Measurements from ENCODE around the gene MAB21L1. TPM values are rescaled to one million over a fixed set of nuclear protein-coding genes. Genes with fewer than 3 reads are reported as not detected.

The MAB21L1 gene
- 0.06 TPM in 1 of 2 replicates, not detected in the other for total RNA-seq (2014; rRNA removed)
- polyA plus RNA-seq (2012): 0.11 TPM

DNA sequence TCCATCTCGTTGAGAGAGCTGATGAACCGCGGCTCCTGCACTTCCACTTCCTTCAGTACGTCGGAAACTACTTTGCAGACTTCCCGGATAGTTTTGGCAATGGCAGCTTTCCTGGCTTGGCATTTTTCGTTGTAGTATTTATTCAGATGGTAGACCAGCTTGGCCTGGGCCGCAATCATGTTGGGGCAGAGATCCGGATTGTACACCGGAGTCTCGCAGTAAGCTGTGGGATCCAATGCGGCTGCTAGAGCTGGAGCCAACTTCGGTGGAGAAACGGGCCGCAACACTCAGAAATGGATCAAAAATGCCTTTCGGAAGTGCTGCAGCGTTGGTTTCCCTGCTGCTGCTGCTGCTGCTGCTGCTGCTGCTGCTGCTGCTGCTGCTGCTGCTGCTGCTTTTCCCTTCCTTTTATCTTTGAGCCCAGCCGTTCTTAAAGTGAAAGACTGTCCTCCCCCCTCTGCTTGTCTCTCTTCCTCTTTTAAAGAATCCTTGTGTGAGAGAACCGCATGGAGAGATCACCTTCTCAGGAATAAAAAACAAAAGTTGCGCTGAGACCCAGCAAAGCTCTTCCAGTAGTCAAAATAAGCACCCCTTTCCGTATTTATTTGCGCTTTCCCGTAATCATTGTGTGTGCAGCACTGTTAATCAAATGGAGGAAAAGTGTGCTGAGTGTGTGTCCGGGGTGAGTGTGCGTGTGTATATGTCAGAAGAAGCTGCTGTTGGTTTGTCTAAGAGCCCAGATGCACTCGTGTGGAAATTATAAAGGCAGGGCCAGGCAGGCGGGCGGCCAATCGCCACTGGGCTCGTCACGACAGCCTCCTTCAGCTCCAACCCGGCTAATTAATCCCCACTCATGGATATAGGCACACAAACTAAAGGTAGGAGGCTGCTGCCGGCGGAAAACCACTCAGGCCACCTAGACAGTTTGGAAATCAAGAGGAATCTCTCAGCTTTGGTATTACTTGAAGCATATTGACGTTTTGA lies at the start of gene MAB21L1:
Gene MAB21L1, minus strand, starts transcription at position 730 of the 984 bp plus-strand sequence. Its CDS starts 551 bp downstream, at position 179.
- DNase-seq (ENCODE audit: low read depth): peak; percentile 19

DNA sequence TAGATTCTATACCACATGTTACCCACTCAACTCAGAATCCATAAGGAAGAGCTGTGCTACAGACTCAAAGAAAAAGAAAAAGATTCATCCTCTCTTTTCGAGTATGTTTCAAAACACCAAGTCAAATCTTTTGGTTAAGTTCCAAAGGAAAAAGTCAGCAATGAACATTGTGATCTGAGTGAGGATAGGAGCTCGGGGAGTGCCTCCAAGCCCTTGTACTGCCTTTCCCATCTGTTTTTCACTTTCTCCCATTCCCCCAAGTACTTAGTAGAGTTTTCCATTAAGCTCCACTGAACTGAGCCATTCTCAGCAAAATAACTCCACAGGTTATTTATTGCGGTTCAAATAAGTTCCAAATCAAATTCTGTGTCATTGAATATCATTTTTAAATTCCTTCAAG lies 47.7 kb upstream of the MAB21L1 start:
- no peak for DNase-seq (ENCODE audit: low read depth)

DNA sequence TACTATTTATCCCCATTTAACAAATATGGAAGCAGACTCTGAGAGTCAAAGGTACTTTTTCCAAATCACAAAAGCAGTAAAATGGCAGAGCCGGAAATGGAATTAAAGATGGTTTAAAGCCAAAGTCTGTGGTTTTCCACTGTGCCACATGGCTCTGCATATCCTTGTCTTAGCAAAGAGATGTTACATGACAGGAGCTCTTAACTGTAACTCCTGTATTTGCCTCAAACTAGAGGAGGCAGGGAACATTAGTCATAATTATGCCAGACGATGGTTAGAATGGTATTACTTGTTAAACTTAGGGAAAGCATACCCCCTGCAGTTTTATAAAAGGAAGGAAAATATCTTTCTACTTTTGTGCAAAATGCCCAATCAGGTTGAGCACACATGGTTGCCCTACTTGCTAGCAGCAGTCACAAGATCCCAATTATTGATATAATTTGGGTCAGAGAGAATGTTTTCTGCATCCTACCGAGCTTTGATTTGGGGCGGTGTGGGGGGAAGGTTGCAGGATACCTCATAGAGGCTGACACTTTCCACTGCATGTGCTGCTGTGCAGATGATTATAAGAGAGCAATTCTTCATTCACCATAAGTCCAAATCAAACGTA lies 42.0 kb upstream of the MAB21L1 start:
- DNase-seq (ENCODE audit: low read depth): peak; percentile 36

DNA sequence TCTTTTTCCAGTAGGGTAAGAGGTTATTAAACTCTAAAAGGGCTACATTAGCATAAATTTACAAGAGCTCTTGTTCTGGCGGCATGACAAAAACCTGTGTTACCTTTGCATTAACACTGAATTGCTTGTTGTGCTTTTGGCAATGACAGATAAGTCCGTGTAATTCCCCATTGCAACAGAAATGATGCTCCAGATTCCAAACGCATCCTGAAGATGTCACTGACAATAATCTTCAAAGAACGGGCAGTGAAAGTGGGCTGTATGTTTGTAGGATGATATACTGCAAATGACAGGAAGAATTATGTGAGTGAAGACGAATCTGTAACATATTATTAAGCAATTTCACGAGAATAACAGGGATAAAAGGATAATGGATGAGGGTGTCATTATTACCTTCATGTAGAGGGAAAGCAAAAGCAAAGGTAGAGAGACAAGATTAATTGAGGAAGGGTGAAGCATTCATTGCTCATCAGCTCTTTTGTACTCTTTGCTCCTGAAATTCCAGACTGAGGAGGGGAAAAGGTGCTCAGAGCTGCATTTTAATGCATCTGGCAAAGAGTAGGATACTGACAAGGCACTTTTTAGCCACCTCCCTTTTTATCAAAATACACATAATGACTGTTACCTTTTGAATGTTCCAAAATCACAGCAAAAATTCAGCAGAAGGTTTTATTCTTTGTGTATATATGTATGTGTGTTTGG lies 38.5 kb upstream of the MAB21L1 start:
- DNase-seq (ENCODE audit: low read depth): no peak

DNA sequence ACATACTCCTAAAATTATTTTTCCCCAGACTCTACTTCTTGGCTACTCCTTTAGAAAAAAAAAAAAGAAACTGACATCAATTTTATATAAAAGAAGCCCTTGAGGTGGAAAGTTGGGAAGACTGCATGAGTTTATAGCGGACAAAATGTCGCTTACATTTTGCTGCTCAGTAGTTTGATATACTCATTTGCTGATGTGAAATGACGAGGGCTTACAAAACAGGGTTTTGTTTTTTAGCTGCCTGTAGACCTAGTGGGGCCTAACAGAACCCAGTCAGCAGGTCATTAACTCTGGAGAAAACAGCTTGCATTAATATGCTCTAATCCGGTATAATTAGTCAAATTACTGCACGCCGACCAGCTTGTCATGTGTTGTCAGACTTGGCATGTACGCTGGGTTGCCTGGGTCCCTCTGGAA lies 37.6 kb upstream of the MAB21L1 start:
- DNase-seq (ENCODE audit: low read depth): no peak

DNA sequence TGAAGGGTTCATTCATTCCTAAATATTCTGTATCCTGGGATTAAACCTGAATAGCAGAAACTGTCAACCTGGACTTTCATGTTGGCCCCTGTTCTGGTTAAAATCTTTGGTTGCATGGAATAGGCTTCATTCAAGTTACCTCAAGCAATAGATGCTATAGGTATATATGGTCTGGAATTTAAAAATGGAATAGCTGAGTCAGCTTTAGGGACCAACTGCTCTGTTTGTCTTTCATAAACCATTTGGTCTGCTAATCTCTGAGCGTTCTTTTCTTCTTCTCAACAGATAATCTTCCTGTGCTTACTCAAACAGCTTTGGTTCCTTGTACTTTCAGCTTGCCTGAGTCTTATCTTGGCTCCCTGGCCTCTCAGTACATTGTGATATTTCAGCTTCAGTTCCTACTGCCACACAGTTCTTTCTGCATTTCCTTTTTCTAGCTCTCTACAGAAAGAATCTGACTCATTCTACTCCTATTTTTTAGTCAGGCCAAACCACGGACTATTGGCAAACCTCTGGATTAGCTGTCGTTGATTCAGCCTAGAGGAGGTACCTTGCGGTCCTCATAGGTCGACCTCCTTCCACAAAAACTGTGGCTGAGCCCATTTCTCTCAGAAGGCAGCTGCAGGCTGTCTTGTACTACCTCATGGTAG lies 35.9 kb upstream of the MAB21L1 start:
- DNase-seq (ENCODE audit: low read depth): peak; percentile 86

DNA sequence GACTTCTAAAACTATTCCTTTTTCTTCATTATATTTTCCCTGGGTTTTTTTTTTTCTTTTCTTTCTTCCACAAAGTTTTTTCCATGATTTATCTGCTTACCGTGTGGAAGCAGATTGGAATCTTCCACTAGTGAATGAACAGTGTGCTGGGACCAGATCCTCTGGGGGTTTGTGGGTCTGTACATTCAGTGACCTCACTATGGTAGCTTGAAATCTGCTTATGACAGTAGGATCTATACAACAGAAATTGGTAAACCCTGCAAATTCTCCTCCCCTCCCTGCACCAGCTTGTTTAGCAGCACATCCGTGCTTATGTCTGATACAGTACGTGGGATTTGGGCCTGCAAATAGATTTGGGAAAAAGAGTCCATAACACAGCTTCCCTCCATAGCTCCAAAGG lies 26.0 kb upstream of the MAB21L1 start:
- no peak for DNase-seq (ENCODE audit: low read depth)

DNA sequence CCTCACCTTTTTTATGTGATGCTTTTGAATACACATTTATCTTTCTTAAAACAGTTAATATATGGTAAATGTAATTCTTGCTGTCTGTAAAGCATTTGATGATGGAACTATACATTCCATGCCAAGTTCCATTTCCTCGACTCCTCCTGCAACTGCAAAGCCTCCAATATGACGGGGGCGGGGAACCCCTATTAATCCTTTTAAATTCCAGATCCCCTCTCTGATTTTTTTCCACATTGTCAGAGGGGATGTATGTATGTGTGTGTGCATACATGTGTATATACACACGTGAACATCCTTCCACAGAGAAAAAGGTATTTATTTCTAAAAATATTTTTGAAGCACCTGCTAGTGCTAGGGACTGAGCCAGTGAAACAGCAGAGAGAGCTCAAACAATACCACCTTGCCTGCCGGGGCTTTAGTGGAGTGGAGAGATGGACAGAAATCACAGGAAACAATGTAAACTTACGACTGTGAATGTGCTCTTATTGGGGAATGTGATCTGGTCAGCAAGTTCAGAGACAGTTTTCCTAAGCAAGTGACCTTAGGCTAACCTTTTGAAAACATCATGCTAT lies 25.3 kb upstream of the MAB21L1 start:
- DNase-seq (ENCODE audit: low read depth): no peak

DNA sequence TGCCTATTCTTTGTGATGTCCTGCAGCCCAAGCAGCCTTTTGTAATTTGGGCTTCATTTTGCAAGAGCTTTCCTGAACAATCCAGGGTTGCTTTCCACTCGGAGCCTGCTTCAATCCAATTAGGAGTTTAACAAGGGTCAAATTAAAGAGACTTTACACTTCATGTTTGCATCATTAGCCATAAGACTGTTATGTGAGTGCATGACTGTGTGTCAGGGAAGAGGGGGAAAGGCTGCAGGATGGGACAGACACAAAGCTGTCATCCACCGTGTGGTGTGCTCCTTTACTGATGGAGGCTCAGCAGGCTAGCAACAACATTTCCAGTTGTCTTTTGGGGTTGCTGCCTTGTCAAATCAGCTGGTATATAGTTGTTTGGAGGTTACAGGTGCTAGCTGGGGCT lies 23.7 kb upstream of the MAB21L1 start:
- no peak for DNase-seq (ENCODE audit: low read depth)

DNA sequence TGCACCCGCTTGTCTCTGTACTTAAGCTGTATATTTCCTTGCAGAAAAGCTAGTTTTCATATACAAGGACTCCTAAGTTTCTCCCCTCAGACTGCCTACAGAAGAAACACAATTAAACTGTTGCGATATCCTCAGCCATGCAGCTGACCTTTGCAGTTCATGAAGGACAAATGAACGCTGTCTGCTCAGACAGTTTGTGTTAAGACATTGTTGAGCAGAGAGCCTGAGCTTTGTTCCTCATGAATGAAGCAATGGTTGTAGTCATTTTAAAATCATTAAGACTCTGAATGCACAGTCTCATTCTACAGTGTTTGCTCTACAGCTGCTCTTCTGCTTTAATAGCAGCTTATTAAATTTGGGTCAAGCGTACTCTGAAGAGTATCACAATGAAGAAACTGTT lies 23.2 kb upstream of the MAB21L1 start:
- DNase-seq (ENCODE audit: low read depth): no peak

DNA sequence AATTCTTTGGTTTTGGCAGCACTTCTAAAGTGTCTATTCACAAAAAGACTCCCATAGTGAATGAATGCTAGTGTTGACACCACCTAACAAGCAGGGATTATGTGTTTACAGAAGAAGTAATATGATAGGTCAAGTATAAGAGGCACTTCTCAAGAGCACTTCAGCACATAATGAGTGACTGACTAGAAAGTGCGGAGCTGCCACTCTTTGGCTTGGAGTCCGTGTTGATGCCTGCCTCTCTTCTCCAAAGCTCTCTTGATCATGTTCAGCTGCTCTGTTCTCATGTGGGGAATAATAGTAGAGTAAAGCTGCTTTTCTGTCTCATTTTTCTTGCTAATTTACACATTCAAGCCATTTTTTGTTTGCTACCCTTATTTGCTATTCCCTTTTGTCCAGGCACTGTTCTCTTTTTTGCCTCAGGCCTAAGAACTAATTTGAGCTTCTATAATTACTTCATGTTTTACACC lies 22.7 kb upstream of the MAB21L1 start:
- DNase-seq (ENCODE audit: low read depth): no peak

DNA sequence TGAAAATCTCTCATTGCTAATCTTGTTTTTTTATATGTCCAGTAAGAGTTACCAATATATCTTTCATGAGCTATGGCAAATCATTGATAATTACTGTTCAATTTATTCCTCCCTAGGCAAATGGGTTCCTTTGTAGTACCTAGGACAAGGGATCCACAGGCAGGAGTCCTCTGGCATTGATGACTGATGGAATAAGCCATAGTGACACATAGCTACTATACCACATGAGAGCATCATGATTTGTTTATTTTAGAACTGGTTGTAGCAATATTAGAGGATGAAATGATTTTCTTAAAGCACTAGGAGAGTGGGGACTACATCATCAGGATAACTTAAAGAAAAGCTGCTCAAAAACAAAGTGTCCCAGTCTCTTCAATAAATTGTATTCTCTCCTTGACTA lies 21.7 kb upstream of the MAB21L1 start:
- DNase-seq (ENCODE audit: low read depth): no peak

DNA sequence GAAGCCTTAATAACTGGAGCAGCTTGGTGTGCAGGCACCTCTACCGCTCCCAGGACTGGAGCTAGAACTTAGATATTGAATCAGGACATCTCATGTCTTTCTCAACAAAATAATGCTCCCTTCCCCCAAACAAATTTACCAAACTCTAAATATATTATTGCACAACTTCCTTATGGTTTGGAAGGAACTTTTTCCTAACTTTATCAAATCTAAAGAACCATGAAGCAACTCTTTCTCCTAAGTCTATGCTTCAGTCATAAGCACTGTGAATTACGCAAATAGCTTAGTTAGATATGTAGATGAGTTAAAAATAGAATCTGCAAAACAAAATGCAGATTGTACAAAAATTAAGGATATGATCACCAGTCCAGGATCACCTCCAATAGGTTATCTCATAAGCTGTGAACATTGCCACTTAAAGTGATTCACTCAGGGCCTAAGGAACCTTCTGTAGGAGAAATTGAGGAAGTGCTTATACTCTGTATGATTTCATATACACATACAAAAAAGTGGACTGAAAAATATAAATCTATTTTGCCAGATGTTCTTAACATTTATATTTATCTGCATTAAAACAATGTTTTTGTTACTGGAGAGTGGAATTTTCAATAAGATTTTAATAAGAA lies 20.4 kb upstream of the MAB21L1 start:
- no peak for DNase-seq (ENCODE audit: low read depth)

DNA sequence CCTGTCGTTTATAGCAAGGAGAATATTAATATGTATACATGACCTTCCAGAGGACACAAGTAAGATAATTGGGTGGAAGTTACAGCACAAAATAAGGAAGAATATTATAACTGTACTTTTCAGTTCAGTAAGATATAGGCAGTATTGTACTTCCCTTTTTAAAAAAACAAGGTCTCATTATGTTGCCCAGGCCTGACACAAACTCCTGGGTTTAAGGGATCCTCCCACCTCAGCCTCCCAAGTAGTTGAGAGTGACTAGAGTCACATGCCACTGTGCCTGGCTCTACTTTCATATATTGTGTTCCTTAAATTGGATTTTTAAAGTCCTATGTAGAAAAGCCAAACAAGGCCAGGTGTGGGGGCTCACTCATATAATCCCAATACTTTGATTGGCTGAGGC lies 19.5 kb upstream of the MAB21L1 start:
- no peak for DNase-seq (ENCODE audit: low read depth)

DNA sequence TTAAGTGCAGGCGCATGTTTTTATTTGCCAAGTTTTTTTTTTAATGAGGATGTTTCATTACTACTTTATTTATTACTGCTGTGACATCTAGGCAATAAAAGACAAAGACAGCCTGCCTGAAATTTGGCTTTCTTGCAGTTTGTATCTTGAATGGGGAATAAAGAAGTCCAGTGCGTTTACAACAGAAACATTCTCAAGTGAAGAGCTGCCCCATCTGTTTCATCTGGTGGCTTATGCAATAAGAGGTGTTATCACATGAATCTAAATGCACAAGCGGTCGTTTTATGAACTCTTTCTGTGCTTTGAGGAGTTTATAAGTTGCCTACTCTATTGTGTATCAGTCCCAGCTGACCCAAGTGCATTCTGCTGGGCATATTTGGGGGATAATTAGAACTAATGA lies 12.6 kb upstream of the MAB21L1 start:
- no peak for DNase-seq (ENCODE audit: low read depth)

DNA sequence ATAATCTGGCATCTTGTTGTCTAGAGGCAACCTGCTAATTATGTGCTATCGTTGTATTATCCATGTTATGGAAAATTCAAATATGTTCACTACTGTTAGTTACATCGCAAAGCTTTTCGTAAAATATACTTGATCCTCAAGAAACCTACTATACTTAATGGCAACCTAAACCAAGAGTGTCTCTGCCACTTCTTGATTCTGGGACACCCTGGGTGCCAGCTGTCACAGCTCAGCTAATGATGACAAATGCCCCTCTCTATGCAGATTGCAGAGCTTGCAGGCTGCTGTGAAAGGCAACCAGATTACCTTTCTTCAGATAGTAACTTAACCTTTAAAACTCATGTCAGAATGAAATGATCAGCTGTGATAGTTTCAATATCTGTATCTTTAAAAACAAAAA lies 8.9 kb upstream of the MAB21L1 start:
- DNase-seq (ENCODE audit: low read depth): no peak

DNA sequence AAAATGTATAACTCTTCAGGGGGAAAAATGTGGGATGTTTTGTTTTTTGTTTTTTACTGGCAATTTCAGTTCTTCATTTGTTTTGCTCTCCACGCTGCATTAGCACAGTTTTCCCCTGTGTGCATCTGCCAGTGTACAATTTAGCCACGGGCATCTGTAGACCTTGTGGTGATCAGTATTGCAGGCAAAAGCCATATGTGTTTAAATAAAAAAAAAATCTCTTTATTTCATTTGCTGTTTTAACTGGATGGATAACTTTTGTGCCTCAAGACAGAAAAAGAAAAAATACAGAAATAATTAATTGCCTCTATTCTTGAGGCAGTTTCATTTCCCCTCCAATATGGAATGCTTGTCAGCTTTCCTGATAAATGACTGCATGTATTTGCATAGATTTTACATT lies 7.9 kb upstream of the MAB21L1 start:
- no peak for DNase-seq (ENCODE audit: low read depth)

DNA sequence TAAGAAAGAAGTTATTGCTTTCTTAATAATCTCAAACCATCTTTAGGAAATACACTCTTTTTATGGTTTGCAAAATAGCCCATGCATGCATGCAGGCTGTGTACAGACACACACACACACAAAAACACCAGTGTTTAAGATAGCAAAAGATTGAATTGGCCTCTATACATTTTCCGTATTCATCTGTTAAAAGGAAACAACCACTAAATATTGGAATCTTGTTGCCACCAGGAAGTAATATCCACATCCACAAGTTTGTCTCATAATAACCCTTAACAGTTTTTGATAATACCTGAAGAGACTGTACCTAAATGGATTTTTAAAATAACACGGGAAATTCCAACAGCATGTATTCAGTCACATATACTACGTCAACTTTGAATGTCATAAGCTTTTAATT lies 7.3 kb upstream of the MAB21L1 start:
- no peak for DNase-seq (ENCODE audit: low read depth)

DNA sequence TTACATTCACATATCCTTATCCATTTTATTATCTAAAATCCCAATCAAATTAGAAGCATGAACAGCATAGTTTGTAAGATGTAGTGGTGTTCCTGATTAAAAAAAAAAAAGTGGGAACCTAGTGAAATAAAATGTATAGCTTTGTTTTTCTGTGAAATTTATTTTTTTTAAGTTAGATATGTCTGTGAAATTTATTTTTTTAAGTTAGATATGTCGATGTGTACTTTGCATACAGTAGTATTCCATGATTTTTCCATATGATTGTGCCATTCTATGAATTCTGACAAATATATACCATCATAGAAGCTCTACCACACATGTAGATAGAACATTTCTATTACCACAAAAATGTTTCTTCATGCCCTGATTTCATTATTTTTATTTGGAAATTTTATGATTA lies 6.0 kb upstream of the MAB21L1 start:
- DNase-seq (ENCODE audit: low read depth): no peak

DNA sequence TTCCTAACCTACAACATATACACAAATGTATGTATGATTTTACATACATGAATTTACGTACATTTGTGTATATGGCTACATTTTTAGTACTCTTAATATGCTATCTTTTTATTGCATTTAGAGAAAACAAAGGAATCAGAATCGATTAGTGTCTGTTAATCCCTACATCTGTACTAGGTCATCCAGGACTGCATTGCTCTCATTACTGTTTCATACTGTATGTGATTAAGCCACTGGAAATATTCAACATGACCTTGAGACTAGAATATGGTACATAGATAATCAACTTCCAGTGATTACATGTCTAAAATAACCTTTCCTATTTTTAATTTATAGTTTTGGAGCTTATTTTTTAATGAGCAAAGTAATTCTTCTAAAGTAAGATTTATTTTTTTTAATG lies 5.3 kb upstream of the MAB21L1 start:
- no peak for DNase-seq (ENCODE audit: low read depth)

DNA sequence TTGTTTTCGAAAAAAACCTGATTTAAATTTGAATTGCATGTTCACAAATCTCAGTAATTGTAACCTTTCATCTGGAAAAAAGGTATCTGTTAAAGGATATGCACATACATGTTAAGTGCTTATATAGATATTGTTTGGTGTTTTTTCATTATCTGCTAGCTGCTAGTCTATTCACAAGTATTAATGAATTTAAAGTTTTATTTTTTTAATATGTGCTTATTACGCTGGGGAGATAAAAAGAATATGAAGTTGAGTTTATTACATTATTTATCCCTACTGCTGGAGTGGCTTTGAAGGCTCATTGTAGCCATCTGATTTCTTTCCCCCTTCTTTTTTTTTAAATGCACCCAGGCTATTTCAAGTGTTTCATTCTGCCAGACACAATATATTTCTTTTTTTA lies 3.9 kb upstream of the MAB21L1 start:
- DNase-seq (ENCODE audit: low read depth): no peak
